Suprapubic skin (tissue), 4 donors: ENCODE results near the gene GALNT18. TPM values are rescaled to one million over a fixed set of nuclear protein-coding genes. Genes with fewer than 3 reads are reported as not detected.

Experiments used
- DNase-seq, 2 donors: peaks; one replicate each; pipeline ENCODE4 v3.0.0-alpha.2; 2019; ENCODE audit warnings: low spot score in 2 of 2
- H3K27ac ChIP-seq: fragments of 200-600 bp; sonication (generic); one replicate; pipeline ENCODE4 v1.5.1; 2019
- H3K27me3 ChIP-seq: fragments of 200-600 bp; sonication (generic); one replicate; pipeline ENCODE4 v1.5.1; 2019
- H3K36me3 ChIP-seq: fragments of 200-600 bp; sonication (generic); one replicate; pipeline ENCODE4 v1.5.1; 2019
- H3K4me1 ChIP-seq: fragments of 200-600 bp; sonication (generic); one replicate; pipeline ENCODE4 v1.5.1; 2019
- H3K4me3 ChIP-seq: fragments of 200-600 bp; sonication (generic); one replicate; pipeline ENCODE4 v1.5.1; 2019; ENCODE audit warnings: mild to moderate bottlenecking
- H3K9me3 ChIP-seq: fragments of 200-600 bp; sonication (generic); one replicate; pipeline ENCODE4 v1.5.1; 2019
- EP300 ChIP-seq: sonication (generic); formaldehyde crosslinking; IDR thresholded peaks from one replicate; pipeline ENCODE4 v1.6.1; 2017; ENCODE audit warnings: antibody characterized with exemption
- POLR2A ChIP-seq, 2 donors: fragments of 450-650 bp; IDR thresholded peaks; one replicate each; pipeline ENCODE4 v1.6.1; 2017; ENCODE audit warnings: antibody characterized with exemption in 2 of 2, mild to moderate bottlenecking in 2 of 2, moderate library complexity in 2 of 2
- POLR2AphosphoS5 ChIP-seq, 3 donors: sonication (generic); formaldehyde crosslinking; IDR thresholded peaks; one replicate each; pipeline ENCODE4 v1.6.1; 2017; ENCODE audit warnings: antibody characterized with exemption in 3 of 3
- WGBS: methylation state at CpG from one replicate; pipeline ENCODE4 v1.1.5; 2018; 5-methylcytosine and 5-hydroxymethylcytosine counted together
- total RNA-seq, 4 donors: library from RNA; depleted of rRNA; stranded (reverse); fragments of >200 nt; gene quantifications; one replicate each; pipeline ENCODE4 v1.1.0, GENCODE V29; 2016
- TF ChIP-seq, protein P1 (sequence below), 2 donors: fragments of 200-600 bp in 1 of 2; fragments of 450-650 bp in 1 of 2; sonication (generic) in 1 of 2; IDR thresholded peaks; one replicate each; pipeline ENCODE4 v1.5.1; 2016 to 2019; ENCODE audit warnings: antibody characterized with exemption in 2 of 2, mild to moderate bottlenecking in 1 of 2, moderate library complexity in 1 of 2

Gene GALNT18
- total RNA-seq, 4 donors from 2014 or later, result 20.6 to 26.0 (median 23.1) TPM

DNA sequence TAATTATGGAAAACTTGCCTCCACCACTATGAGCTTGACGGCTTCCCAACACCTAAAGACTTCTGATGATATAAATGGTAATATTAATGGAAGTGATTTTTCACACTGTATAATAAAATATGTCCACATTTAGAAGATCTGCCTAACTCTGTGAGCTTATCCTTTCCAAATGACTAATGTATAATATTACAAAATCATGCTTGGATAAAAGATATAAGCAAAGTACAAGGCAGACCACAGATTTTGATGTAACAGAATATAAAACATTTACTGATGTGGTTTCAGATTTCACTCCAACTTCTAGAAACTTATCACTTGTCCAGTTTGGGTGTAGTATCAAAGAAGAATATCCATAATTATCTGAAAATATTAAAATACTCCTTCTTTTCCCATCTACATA is 36.9 kb downstream of the GALNT18 start:
- Histone ChIP-seq H3K27me3 (no peaks in the 10 kb centered on the region), H3K36me3 (no peaks in the 10 kb centered on the region), H3K27ac (no peak overlapping the region), H3K9me3 (no peaks in the 10 kb centered on the region), H3K4me1 (peaks cover 27% of the 10 kb centered on the region), H3K4me3 (no peak overlapping the region)
- DNase-seq, result no peak
- WGBS, result 93% methylated on average over 1 of the region's 1 CpG
- TF ChIP-seq EP300 (no peak), POLR2A (IDR thresholded peaks at IDR 0.05) (no peak), POLR2AphosphoS5 (IDR thresholded peaks at IDR 0.05) (no peak)
- TF ChIP-seq, protein P1, sequence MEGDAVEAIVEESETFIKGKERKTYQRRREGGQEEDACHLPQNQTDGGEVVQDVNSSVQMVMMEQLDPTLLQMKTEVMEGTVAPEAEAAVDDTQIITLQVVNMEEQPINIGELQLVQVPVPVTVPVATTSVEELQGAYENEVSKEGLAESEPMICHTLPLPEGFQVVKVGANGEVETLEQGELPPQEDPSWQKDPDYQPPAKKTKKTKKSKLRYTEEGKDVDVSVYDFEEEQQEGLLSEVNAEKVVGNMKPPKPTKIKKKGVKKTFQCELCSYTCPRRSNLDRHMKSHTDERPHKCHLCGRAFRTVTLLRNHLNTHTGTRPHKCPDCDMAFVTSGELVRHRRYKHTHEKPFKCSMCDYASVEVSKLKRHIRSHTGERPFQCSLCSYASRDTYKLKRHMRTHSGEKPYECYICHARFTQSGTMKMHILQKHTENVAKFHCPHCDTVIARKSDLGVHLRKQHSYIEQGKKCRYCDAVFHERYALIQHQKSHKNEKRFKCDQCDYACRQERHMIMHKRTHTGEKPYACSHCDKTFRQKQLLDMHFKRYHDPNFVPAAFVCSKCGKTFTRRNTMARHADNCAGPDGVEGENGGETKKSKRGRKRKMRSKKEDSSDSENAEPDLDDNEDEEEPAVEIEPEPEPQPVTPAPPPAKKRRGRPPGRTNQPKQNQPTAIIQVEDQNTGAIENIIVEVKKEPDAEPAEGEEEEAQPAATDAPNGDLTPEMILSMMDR (IDR thresholded peaks at IDR 0.05), result no peak

DNA sequence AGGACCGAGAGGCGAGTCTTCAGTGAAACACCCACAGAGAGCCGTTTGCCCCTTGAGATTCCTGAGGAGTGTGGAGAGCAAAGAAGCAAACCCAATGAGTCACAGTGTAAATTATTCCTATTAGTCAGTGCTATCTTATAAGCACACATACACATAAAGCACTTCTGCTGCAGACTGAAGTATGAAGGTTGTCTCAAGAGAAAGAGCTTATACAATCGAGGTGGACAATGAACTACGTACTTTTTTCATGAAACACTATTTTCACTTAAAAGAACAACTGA is 37.3 kb downstream of the GALNT18 start:
- H3K4me1 ChIP-seq, result peaks cover 27% of the 10 kb centered on the region
- WGBS, result 64% methylated on average over 5 of the region's 5 CpGs
- no peak for TF ChIP-seq EP300
- no peak for TF ChIP-seq POLR2A (IDR thresholded peaks at IDR 0.05)
- no peak for TF ChIP-seq POLR2AphosphoS5 (IDR thresholded peaks at IDR 0.05)
- TF ChIP-seq, protein P1 (IDR thresholded peaks at IDR 0.05), result no peak
- no peaks in the 10 kb centered on the region for H3K27me3 ChIP-seq
- H3K9me3 ChIP-seq, result no peaks in the 10 kb centered on the region
- no peak for DNase-seq
- H3K27ac ChIP-seq, result no peak overlapping the region
- H3K4me3 ChIP-seq, result no peak overlapping the region
- no peaks in the 10 kb centered on the region for H3K36me3 ChIP-seq

DNA sequence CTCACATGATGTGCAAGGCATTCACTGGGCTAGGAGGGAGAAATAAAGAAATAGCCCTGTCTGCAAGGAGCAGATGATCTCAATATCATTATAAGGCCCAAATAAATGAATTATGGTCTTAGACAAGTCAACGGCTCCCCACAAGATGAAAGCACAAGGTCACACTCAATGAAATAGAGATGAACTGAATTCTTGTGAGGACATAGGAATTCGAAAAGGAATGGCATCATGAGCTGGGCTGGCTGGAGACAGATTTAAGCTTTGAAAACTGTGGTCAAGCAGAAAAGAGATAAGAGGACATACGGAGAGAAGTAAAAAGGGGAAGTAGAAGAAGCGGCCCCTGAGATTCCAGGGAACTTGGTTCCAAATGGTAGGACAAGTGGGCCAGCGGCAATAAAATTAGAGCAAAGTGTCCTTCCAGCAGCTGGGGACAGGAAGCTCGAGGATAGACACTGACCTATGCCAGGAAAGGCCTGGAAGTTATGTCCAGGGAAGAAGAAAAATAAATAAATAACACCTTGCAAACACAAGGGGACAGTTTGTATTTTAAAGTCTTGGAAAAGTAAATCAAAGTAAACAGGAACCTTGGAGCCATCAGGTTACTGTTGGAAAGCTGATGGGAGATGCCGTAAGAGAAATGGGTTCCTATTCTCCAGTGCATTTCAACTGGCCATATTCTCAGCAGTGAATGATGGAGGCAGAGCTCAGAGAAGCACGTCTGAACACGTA is 37.8 kb downstream of the GALNT18 start:
- H3K4me3 ChIP-seq, result no peak overlapping the region
- TF ChIP-seq EP300 (no peak), POLR2AphosphoS5 (IDR thresholded peaks at IDR 0.05) (no peak), POLR2A (IDR thresholded peaks at IDR 0.05) (no peak)
- TF ChIP-seq, protein P1 (IDR thresholded peaks at IDR 0.05), result no peak
- no peak overlapping the region for H3K27ac ChIP-seq
- no peaks in the 10 kb centered on the region for H3K36me3 ChIP-seq
- WGBS, result 81% methylated on average over 9 of the region's 9 CpGs
- peaks cover 27% of the 10 kb centered on the region for H3K4me1 ChIP-seq
- no peaks in the 10 kb centered on the region for H3K9me3 ChIP-seq
- H3K27me3 ChIP-seq, result no peaks in the 10 kb centered on the region
- no peak for DNase-seq

DNA sequence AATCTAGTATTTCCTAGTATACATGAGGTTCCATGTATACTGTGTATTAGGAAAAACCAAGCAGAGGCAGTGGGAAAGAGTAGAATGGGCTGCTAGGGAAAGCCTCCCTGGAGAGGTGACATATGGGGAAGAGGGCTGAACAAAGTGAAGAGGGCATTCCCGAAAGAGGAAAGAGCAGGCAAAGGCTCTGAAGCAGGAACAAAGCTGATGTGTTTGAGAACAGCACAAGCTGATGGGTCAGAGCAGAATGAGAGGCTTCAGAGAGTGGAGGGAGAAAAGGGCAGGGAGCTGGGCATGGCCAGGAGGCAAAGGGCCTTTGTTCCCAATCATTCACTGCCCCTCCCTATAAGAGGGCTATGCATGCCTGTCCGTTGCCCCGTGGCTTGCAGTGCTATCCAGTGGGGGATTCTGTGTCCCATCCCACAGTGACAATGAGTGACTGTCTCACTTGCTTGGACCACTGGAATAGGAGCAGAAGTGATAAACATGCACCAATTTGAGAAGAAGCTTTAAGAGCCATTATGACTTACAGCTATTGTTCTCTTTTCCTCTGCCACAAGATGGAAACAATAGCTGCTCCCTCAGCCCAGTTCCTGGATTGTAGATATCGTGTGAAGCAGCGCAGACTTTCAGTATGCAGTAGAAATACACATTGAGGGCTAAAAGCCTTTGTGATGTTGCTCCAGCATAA is 39.6 kb downstream of the GALNT18 start:
- 83% methylated on average over 5 of the region's 5 CpGs for WGBS
- no peak overlapping the region for H3K27ac ChIP-seq
- H3K27me3 ChIP-seq, result no peaks in the 10 kb centered on the region

DNA sequence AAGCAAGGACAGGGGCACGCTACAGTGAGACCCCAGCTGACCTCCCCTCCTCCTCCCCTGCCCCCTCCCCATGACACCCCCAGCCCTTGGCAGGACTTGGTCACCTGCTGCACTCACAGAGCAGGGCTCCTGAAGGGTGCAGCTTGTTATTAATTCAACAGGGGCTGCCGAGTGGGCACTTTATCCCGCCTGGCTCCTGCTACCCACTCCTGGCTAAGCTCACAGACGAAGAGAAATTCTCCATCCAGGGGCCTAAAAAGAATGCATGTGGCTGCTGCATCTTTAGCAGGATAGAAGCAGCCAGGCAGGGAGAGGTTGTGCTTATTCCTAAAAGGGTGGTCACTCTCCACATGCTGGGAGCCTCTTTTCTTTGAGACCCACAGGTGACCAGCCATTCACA is 40.3 kb downstream of the GALNT18 start:
- WGBS, result 88% methylated on average over 4 of the region's 4 CpGs
- TF ChIP-seq, protein P1 (IDR thresholded peaks at IDR 0.05), result no peak
- TF ChIP-seq POLR2A (IDR thresholded peaks at IDR 0.05) (no peak), POLR2AphosphoS5 (IDR thresholded peaks at IDR 0.05) (no peak), EP300 (no peak)
- Histone ChIP-seq H3K27ac (no peak overlapping the region), H3K27me3 (no peaks in the 10 kb centered on the region), H3K9me3 (no peaks in the 10 kb centered on the region), H3K36me3 (no peaks in the 10 kb centered on the region), H3K4me3 (no peak overlapping the region), H3K4me1 (peaks cover 32% of the 10 kb centered on the region)
- no peak for DNase-seq

More for the DNA sequence above, 39.6 kb downstream of the GALNT18 start:
- no peak overlapping the region for H3K4me3 ChIP-seq
- no peak for DNase-seq
- no peaks in the 10 kb centered on the region for H3K9me3 ChIP-seq
- TF ChIP-seq POLR2AphosphoS5 (IDR thresholded peaks at IDR 0.05), result no peak
- TF ChIP-seq, protein P1 (IDR thresholded peaks at IDR 0.05), result no peak
- no peak for TF ChIP-seq POLR2A (IDR thresholded peaks at IDR 0.05)
- TF ChIP-seq EP300, result no peak
- no peaks in the 10 kb centered on the region for H3K36me3 ChIP-seq
- H3K4me1 ChIP-seq, result peaks cover 32% of the 10 kb centered on the region
